Cardiac muscle cell (in vitro differentiated cells and primary cell): ENCODE data around the gene ASPHD2. TPM values are rescaled to one million over a fixed set of nuclear protein-coding genes. Genes with fewer than 3 reads are reported as not detected.

Experiments
- DNase-seq, 2 donors: peaks; one replicate each; pipeline versions ENCODE4 v3.0.0 to v3.0.0-alpha.2; 2010 to 2017; ENCODE audit warnings: low read depth in 1 of 2, low spot score in 1 of 2
- H3K27ac ChIP-seq: fragments of 200-600 bp; sonication (generic); 2 replicates; pipeline ENCODE4 v1.5.1; 2016
- H3K27me3 ChIP-seq: fragments of 200-600 bp; sonication (generic); 2 replicates; pipeline ENCODE4 v1.6.0; 2016; ENCODE audit warnings: control low read depth
- H3K36me3 ChIP-seq: fragments of 200-600 bp; sonication (generic); 2 replicates; pipeline ENCODE4 v1.5.1; 2016; ENCODE audit warnings: control low read depth
- H3K4me1 ChIP-seq: fragments of 200-600 bp; sonication (generic); 2 replicates; pipeline ENCODE4 v1.8.1; 2017; ENCODE audit warnings: low read depth, mild to moderate bottlenecking, mixed run types
- H3K4me3 ChIP-seq: fragments of 200-600 bp; sonication (generic); 2 replicates; pipeline ENCODE4 v1.5.1; 2016; ENCODE audit warnings: mild to moderate bottlenecking
- H3K9me3 ChIP-seq: fragments of 200-600 bp; sonication (generic); 2 replicates; pipeline ENCODE4 v1.5.1; 2017; ENCODE audit warnings: low read depth, mild to moderate bottlenecking, control low read depth
- polyA plus RNA-seq: library from polyadenylated mRNA; unstranded; fragments of >200 nt; fragmentation: Nextera tagmentation; extraction: Ambion mirVana; gene quantifications from 2 replicates; pipeline ENCODE4 v1.2.1, GENCODE V29; 2016
- total RNA-seq: library from RNA; depleted of rRNA; stranded (reverse); fragments of >200 nt; gene quantifications from 2 replicates; pipeline ENCODE4 v1.2.3, GENCODE V29; 2016
- TF ChIP-seq, protein P1 (sequence below): IDR thresholded peaks from 2 replicates; pipeline ENCODE4 v1.5.1; 2012; ENCODE audit warnings: low read depth, mild to moderate bottlenecking, low read length

The ASPHD2 gene
- total and polyA plus RNA-seq, 2 experiments from 2014 or later = 1.8 to 2.0 TPM

- peaks cover 29% of the 10 kb centered on the region for H3K27me3 ChIP-seq
- peak in 1 of 2 donors; percentile 13 for DNase-seq
- H3K9me3 ChIP-seq = no peaks in the 10 kb centered on the region
- H3K4me3 ChIP-seq = no peak overlapping the region
- H3K36me3 ChIP-seq = no peaks in the 10 kb centered on the region
- no peak overlapping the region for H3K27ac ChIP-seq
- H3K4me1 ChIP-seq = no peaks in the 10 kb centered on the region
- TF ChIP-seq, protein P1, sequence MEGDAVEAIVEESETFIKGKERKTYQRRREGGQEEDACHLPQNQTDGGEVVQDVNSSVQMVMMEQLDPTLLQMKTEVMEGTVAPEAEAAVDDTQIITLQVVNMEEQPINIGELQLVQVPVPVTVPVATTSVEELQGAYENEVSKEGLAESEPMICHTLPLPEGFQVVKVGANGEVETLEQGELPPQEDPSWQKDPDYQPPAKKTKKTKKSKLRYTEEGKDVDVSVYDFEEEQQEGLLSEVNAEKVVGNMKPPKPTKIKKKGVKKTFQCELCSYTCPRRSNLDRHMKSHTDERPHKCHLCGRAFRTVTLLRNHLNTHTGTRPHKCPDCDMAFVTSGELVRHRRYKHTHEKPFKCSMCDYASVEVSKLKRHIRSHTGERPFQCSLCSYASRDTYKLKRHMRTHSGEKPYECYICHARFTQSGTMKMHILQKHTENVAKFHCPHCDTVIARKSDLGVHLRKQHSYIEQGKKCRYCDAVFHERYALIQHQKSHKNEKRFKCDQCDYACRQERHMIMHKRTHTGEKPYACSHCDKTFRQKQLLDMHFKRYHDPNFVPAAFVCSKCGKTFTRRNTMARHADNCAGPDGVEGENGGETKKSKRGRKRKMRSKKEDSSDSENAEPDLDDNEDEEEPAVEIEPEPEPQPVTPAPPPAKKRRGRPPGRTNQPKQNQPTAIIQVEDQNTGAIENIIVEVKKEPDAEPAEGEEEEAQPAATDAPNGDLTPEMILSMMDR = no peak
Observed at GRCh38 chr22:26431261-26431995, 2.4 kb downstream of the ASPHD2 start.

- Histone ChIP-seq H3K27ac (no peak overlapping the region), H3K9me3 (no peaks in the 10 kb centered on the region), H3K27me3 (peaks cover 23% of the 10 kb centered on the region), H3K4me1 (no peaks in the 10 kb centered on the region), H3K36me3 (no peaks in the 10 kb centered on the region), H3K4me3 (no peak overlapping the region)
- no peak for DNase-seq
- TF ChIP-seq, protein P1 = no peak
Observed at GRCh38 chr22:26432619-26433311, 3.7 kb downstream of the ASPHD2 start.

DNA sequence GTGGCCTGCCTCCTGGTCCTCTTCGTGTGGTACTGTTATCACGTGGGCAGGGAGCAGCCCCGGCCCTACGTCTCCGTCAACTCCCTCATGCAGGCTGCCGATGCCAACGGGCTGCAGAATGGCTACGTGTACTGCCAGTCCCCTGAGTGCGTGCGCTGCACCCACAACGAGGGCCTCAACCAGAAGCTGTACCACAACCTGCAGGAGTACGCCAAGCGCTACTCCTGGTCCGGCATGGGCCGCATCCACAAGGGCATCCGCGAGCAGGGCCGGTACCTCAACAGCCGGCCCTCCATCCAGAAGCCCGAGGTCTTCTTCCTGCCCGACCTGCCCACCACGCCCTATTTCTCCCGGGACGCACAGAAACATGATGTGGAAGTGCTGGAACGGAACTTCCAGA is 4.7 kb downstream of the ASPHD2 start:
- TF ChIP-seq, protein P1 = no peak
- Histone ChIP-seq H3K4me3 (no peak overlapping the region), H3K4me1 (no peaks in the 10 kb centered on the region), H3K27me3 (peaks cover 15% of the 10 kb centered on the region), H3K9me3 (no peaks in the 10 kb centered on the region), H3K36me3 (no peaks in the 10 kb centered on the region), H3K27ac (no peak overlapping the region)
- DNase-seq = no peak

- H3K4me3 ChIP-seq = no peak overlapping the region
- no peaks in the 10 kb centered on the region for H3K4me1 ChIP-seq
- H3K27ac ChIP-seq = no peak overlapping the region
- TF ChIP-seq, protein P1 = no peak
- no peaks in the 10 kb centered on the region for H3K9me3 ChIP-seq
- H3K36me3 ChIP-seq = no peaks in the 10 kb centered on the region
- no peak for DNase-seq
- H3K27me3 ChIP-seq = peaks cover 5% of the 10 kb centered on the region
Observed at GRCh38 chr22:26435327-26436093, 6.5 kb downstream of the ASPHD2 start.

DNA sequence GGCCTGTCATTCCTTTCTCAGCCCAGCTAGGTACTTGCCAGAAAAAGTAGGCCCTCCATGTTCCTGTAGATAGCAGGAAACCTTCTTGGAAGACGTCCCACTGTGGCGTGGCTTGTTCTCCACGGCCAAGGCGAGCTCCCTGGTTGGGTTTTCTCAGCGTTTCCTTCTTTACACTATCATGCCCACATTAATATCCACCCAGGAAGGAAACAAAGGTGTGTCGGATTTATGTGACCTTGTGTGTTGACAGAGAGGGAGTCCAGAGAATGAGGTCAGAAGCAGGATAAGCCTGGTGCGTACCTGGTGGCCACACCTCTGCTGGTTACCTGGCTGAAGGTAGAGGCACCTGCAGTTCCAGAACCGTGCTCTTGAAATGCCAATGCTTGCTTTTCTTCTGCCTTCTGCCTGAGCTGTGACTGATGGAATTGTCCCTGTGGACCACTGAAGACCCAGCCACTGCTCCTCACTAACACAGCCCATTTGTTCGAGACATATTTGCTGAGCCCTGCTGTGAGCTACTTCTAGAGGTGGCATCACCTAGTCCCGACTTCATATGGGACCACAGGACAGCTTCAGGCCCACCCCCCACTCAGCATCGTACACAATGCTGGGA is 7.9 kb downstream of the ASPHD2 start:
- no peaks in the 10 kb centered on the region for H3K9me3 ChIP-seq
- H3K36me3 ChIP-seq = no peaks in the 10 kb centered on the region
- TF ChIP-seq, protein P1 = no peak
- H3K4me3 ChIP-seq = no peak overlapping the region
- peak in 1 of 2 donors; percentile 47 for DNase-seq
- H3K27ac ChIP-seq = no peak overlapping the region
- H3K4me1 ChIP-seq = no peaks in the 10 kb centered on the region
- H3K27me3 ChIP-seq = no peaks in the 10 kb centered on the region
